Stimulated activated CD4-positive, alpha-beta T cell treated with anti-CD3 and anti-CD28 coated beads, TNF-alpha, amount 100 ng/mL, for 1 hour (primary cell): ENCODE data around the gene ENO1.

ENCODE experiments used
- DNase-seq, 3 donors: peaks; one replicate each; pipeline ENCODE4 v3.0.0-alpha.2; 2020; ENCODE audit warnings: low read depth in 3 of 3, low spot score in 1 of 3

The ENO1 gene

GRCh38 chr1:8814865-8815264, 63.6 kb downstream of the ENO1 start:
- no peak for DNase-seq

GRCh38 chr1:8813991-8814390, 64.5 kb downstream of the ENO1 start:
- no peak for DNase-seq

- DNase-seq = no peak
These were observed 65.3 kb downstream of the ENO1 start for GRCh38 chr1:8813016-8813763.

GRCh38 chr1:8812081-8812480, 66.4 kb downstream of the ENO1 start:
- no peak for DNase-seq
